Measurements from ENCODE around the gene SYT2. TPM values are rescaled to one million over a fixed set of nuclear protein-coding genes. Genes with fewer than 3 reads are reported as not detected.
"Not testable (repeated sequence)": the region's sequence is repeated elsewhere in the genome, so short reads cannot be mapped to it uniquely, and the experiment has no call there.

SYT2 gene
- total RNA-seq, 1 donor from 2014 or later, result 1.1 TPM

DNA sequence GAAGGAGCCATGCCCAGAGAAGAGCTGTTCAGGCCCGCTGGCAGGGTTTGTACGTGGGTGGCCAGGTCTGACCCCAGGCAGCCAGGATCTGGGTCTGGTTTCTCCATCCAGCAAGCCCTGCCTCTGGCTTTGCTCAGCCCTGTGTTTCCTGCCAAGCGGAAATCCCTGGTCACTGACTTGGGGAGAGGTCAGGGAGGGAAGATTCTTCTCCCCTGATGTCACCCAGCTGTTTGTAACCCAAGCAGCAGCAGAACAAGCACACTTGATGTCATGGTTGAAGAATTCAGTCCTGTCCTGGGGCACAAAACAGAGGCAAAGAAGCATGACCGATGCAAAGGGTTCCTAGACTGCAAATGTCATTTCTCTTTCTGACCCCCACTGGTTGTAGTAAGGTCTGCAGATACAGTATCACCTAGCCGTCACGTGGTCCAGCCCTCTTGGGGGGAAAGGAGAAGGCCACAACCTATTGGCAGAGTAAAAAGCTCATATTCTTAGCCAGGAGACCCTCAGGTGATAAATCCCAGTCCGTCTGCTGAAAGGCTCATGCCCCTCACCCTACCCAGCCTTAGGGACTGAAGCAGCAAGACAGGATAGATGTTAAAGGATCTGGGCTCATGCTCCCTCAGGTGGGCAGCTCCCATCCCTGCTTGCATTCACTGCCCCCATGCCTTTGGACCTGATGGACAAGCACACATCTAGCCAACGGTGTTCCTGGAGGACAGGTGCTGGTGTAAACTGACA, 120.9 kb downstream of the SYT2 start:
- no peak for DNase-seq

DNA sequence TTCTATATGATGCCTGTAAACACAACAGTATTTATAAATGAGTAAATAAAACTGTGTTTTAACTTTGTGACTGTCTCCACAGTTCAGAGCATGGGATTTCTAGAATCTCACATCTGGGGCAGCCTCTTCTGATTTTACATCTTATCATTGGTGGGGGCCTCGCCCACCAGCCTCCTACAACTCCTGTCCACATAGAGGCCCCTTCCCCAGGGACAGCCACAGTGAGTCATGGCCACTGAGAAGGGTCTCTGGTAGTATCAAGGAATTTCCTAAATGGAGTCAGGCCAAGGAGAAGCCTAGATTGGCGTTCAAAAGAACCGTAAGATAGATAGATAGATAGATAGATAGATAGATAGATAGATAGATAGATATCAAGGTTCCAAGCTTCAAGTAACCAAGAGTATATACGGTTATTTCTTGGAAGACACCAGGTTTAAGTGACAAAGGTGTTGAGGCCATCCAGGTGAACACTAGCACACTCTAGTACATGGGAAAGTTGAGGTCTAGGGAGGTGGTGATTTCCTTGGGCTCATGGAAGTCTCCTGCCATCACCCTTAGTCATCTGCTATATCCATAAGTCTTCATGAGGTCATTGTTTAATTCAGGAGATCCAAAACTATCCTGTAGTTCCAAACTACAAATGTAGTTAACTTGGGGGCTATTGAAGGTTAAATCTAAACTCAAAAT, 121.6 kb downstream of the SYT2 start:
- DNase-seq, result no peak

DNA sequence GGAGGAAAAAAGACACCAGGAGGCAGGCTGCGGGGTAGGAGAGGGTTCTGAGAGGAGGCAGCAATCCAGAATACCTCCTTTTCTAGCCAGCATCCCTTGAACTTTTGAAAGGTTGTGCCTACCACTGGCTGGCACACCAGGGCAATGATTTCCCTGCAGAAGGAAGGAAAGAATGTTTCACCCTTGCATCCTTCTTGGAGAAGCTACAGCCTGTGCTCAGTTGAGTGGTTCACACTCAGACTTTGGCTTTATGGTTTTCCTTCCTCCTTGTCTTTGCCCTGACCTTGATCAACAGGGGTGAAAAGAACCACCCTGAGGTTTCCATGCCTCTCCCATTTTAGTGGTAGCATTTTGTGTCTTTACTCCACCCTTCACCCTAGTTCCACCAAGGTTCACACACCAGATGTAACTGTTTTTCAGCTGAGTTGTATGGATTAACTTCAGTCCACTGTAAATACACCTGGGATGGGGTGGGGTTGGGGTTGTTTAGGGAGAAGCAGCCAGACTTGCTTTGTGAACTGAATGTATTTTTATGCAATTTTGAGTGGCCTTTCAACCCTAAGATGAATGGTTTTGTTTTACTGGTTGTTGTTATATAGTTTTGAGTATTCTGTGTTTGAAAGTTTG, 122.3 kb downstream of the SYT2 start:
- DNase-seq, result no peak

DNA sequence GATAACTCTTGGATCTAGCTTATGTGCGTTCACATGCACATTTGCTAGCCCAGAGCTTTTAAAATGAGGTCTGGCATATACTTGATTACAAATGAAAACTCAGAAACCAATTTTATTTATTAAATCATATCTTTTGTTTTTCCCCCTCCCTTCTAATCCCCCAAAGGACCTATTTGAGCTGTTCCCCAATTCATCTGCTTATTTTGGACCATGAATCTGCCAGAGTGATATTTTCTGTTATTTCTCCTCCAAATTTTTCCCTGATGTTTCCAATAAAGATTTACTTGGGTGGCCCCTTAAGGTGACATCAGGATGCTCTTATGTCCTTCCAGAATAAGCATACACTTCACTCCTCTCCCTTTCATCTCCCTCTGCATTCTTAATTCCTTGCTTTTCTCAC, 123.4 kb downstream of the SYT2 start:
- DNase-seq, result no peak

DNA sequence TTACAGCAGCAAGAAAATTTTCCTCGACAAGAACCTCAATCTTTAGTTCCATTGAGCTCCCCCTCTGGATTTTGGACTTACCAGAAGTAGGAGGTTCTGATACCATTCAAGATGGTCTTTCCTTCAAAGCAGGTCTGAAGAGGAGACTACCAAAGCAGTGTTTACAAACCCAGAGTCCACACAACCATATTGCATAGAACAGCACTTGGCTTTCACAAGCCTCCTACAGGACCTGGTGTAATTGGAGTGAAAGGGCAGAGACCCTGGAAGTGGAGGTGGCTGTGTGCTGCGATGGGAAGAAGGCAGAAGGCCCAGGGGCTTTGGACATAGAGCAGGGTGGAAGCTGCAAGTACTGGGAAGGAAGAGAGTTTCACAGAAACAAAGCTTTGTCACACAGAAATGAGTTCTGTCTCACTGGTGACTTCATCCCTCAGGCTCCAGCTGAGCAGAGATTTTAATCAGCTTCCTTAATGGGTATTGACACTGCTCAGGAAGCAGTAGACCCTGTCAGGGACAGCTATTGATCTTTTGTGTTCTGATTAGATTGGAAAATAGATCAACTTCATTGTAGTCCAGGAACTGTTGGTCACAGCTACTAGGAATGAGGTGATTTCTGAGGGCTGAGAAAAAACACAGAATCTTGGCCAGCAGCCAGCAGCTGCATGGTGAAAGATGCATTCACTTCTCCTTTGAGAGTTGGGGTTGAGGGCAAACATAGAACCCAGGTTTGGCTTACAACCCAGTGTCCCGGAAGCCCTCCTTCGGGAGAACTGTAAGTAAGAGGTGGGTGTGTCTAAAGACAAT, 124.0 kb downstream of the SYT2 start:
- DNase-seq, result no peak

DNA sequence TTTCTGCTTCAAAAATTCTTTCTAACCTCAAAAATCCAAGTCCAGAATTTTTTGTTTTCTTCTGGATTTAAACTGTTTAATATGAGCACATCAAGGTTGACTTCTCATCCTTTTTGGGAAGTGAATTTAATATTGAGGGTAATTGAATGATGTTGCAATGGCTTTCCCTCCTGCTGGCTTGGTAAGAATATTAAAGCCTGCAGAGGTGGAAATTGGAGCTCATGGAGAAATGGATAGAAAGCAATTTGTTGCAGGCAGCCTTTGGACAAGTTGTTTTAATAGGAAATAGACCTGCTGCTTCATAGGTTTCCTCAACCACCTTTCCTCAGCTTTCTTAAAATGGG, 124.7 kb downstream of the SYT2 start:
- no peak for DNase-seq

DNA sequence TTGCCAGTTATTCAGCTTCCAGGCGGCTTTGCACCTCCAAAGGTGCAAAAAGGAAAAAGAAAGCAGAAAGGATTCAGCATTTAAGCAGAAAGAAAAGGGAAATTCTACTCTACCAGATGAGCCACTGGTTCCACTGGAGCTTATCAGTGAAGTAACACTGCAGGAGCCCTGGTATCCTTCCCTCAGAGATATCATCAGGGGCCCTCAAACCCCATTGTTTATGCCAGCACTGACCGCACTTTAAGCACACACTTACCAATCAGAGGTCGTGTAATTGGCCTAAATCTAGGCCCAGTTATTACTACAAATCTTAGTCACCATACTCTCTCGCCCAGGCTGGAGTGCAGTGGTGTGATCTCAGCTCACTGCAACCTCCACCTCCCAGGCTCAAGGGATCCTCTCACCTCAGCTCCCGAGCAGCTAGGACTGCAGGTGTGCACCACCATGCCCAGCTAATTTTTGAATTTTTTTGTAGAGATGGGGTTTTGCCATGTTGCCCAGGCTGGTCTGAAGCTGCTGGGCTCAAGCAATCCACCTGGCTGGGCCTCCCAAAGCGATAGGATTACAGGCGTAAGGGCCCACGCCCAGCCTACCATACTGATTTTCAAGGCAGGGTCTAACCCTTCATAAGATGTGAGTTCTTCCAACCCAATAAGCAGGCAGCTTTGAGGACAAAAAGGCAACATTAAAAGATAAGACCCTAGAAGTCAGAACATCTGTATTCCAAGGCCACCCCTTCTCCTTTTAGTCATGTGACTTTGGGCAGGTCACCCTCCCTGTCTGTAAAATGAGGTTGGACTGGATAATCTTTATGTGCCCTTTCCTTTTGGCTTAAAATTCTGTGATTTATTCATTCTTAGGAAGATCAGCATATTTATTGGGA, 125.3 kb downstream of the SYT2 start:
- DNase-seq, result no peak

DNA sequence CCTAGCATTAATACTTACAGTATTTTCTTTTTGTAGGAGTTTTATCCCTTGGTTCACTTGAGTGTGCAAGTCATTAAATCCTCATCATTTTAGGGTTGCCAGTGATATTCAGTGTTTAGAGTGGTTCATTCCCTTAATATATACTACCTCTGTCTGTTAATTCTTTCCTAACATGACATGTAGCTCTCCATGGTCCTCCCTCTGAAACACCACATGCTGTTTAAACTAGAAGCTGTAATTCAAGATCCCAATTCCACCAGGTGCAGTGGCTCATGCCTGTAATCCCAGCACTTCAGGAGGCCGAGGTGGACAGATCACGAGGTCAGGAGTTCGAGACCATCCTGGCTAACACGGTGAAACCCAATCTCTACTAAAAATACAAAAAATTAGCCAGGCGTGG, 127.9 kb downstream of the SYT2 start:
- DNase-seq, result not testable (repeated sequence)

DNA sequence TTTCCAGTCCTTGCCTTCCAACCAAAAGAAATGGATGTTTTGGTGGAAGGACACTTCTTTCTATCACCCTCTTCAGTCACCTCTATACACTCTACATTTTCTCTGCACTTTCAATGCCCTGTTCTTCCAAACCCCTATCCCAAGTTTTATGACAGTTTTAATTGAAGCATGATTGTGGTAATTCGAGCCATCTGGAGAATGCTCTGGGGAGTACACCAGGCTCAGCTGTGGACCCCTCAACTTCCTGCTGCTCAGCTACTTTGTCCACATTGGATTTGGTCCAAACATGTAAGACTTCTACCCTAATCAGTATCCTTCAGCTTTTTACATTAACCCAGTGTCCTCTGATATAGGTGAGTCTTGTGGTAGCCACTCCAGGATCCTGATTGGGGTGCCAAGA, 129.6 kb downstream of the SYT2 start:
- DNase-seq, result no peak

DNA sequence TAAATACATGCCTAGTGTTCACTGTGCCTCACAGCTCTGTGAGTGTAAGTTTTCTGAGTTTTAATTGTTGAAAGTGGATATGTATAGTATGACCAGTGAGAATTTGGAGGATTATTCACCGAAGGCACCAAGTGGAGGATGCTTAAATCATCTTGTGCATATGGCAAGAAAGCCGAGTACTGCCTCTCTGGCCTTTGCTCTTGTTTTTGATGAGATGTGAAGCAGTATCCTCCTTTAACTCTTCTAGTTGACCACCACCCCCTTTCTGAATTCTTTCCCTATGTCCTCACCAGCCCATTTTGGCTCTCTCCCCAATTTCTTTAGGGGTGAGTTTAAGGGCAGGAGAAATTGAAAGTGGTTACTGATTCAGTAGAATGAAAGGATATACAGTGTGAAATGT, 130.4 kb downstream of the SYT2 start:
- no peak for DNase-seq

DNA sequence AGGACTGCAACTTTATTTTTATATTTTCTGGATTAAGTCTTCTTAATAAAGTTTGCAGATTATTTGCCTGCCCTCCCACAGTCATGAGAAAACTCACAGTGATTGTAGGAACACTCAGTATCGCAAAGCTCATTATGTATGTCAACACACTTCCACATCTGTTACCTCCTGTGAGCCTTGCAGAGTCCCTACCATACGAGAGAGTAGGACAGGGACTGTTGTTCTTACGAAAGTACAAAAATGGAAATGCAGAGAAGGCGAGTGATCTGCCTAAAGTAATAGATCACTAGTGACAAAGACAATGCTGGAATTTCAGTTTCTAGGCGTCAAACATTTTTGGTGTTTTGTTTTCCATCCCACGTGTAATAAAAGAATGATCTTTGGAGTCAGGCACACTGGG, 131.7 kb downstream of the SYT2 start:
- DNase-seq, result no peak

DNA sequence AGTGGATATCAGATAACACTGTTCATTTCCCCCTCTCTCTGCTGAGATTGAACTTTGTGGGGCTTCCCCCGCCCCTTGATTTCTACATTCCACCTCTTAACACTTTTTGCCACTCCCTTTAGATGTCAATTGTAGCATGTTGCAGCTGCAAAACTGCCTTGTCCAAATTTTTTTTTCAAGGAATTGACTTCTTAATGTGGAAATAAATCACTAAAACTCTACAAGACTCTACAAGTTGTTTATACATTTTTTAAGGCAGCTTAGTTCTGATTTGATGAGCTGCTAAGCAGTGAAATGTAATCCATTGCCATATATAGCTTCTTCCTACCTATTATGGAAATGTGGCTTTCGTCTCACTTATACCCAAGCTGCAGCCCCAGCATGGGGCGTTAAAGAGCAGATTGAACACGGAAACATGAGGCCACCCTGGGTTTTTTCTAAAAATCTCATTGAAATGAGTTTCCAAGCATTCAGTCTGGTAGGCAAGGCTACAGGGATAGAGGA, 132.2 kb downstream of the SYT2 start:
- no peak for DNase-seq

DNA sequence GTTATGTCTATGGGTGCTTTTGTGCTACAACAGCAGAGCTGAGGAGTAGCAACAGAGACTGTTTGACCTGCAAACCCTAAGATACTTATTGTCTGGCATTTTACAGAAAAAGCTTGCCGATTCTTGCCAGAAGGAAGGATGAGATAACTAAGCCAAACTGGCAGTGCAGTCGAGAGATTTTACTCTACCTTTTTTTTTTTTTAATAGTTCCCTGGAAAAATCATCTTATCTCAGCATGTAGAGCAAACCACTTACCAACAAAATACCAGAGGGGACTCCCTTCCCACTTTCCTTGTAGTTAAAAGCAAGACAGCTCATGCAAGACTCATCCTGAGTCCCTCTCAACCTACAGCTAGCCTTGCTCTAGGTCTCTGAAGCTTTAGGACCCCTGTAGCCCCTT, 132.9 kb downstream of the SYT2 start:
- DNase-seq, result no peak

DNA sequence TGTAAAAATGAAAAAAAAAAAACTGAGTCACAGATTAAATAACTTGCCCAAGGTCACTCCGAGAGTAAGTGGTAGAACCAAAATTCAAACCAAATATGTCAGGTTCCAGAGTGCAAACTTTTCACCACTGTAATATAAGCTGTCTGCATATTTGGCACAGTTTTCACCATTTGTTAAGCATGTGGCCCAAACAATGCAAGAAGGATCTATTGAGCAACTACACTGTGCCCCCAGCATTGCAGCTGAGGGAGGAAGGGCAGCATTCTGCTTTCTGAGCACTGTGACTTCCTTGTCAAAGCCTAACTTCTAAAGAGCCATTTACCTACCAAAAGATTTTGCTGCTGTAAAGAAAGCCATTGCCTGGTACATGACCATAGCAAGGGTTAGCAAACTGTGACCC, 133.4 kb downstream of the SYT2 start:
- no peak for DNase-seq

DNA sequence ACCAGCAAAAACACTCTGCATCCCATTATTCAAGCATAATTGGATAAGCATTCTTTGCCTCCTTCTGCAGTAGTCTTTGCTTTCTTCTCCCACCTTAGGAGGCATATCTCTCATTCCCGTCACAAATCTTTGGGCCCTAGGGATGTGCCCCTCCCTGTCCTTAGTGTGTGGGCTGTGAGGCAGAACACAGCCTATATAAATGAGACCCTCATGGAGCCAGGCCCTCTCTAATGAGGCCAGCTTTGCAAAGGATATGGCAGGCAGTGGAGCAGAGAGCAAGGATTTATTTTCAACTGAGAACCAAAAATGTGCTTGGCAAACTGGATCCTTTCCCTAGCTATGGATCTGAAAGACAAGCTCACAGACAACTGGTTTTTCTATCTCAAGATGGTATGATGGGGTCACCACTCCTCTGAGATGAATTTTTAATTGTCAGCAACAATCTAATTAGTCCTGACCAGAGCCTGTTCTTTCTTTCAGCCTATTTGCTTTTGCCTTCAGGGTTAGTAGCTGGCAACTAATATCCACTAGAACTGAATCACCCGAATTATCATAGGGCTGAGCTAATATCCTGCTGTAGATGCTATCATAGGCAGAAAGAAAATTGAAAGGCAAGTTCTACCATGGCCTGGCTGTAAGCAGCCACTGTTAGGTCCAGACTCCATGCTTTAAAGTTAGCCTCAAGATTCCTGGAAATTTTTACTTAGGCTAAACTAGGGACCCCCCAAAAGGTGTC, 134.2 kb downstream of the SYT2 start:
- DNase-seq, result no peak

DNA sequence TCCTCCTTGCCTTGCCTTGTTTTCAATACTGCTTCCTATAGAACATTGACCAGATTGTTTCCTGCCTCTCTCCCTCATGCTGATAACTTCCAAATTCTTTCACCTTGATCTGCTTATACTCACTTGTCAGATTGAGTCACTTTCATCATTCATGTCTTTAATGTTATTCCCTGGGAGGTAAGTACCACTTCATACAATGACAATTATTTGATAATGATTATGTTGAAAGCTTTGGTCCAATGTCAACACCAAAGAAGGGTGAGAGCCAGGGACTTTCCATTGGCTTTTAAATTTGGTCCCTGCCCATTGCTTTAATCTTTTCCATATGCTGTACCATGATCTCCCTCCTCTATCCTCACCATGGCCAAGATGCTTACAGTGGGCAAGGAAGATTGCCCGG, 137.4 kb downstream of the SYT2 start:
- no peak for DNase-seq

DNA sequence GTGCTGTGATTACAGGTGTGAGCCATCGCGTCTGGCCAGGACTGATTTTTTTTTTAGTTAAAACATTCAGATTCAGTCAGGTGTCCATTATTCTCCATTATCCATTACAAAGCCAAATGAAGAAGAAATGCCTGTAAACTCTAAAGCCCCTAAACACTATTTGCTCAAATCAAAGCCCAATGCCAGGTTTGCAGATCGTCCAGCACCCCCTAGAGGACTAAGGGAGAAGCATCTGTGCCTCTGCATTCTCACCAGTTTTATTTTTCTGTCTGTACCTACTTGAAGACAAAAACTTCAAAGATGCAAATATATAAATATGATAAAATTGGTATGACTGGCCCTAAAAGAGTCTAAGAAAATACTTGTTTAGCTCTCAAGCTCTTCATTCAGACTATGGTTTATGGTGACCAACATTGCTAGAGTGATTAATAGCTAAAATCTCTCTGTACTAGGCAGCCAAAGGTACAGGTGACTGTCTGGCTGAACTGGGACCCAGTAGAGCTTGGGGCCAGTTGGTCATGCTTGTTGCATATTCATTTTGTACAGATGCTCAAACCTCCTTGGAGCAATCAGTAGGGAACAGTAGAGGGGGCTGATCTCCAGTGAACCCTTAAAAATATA, 138.4 kb downstream of the SYT2 start:
- no peak for DNase-seq

DNA sequence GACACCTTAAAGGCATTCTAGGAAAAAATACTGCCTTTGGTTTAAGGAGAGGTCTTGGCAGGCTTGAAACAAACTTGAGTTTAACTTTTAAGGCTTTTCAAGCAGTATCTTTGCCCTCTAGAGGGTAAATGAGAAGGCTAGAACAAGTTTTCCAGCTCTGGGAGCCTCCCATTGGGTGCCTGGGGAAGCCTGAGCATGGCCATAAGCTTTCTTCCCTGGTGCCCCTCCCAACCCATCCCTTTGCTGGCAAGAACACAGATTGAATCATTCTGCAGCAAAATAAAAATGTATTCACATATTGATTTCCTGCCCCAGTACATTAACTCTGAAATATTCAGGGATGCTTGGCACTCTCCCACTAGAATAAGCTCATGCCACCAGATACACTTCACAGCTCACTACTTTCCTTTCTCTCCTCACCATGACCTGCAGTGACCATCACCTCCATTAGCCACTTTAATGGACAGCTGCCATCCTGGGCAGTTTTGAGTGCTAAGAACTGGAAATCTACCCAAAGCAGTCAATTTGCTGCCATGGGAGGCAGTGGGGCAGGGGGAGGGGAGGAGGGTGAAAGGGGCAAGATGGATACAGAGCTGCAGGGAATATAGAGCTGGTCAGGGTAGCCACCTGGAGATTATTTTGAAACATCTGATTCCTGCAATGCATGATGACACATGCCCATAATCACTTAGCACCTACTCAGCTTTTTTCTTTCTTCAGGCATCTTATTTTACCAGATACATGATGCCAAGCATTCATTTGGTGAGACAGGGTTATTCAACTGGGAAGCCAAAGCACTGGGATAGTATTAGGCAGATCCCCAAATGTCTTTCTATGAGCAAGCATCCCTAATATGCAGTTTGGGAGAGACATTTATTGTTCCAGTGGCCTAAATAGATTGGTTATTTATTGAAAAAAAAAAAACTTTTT, 140.6 kb downstream of the SYT2 start:
- no peak for DNase-seq

DNA sequence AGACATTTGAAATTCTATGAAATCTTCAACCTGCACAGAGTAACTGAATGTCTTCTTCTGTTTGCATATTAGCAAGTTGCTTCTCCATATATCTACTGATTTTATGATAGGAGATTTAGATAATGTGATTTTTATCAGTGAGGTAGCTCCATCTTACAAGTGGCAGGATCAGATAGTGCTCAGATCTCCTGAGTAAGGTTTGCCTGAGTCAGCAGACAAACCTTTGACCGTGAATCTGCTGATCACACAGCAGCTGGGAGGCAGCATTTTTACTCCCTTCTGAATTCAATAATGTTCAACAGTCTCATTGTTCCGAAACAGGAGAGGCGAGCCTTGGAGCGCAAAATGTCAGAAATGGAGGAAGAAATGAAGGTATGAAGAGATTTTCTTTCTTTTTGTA, 141.4 kb downstream of the SYT2 start:
- DNase-seq, result no peak
